HG03460 (cell line): ENCODE data around the gene SIRPG.
"Not testable (repeated sequence)": the region's sequence is repeated elsewhere in the genome, so short reads cannot be mapped to it uniquely, and the experiment has no call there.

ENCODE experiments used
- ATAC-seq: cut with Tn5 transposase; IDR thresholded peaks from one replicate; pipeline ENCODE4 v1.9.1; 2021; ENCODE audit not compliant: unreplicated experiment

The SIRPG gene

DNA sequence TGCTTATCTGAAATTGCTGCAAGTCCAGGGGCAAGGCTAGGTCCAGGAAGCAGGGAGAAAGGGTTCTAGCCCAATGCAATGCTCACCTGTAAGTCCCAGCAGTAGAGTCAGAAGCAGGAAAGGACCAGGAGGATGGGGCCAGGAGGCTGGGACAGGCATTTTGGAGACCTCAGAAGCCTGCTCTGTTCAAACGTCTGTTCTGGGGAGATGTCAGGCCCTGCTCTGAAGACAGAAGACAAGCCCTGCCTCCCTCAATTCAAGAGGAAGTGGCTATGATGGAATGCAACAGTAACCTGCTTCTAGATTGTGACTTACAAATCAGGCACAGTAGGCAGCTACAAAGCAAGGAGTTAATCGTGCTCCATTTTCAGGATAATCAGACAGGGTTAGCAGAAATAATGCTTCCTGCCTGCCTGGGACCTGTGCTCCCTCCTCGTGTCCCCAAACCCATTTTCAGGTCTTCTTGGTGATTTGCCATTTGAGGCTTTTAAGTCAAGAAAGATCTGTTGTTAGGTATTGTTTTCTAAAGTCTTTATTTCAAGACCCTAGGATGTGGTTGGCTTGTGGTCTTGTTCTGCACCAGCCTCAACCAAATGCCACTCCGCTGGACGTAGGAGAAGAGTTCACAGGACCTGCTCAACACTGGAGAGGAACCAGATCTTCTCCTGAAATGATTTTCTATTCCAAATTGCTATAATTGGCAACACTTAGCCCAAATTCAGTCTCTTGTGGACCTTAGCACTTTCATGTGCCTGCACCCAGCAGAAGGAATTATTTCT lies at the start of gene SIRPG:
Gene SIRPG (minus strand): TSS at position 224 of the 779 bp plus-strand sequence. CDS start 65 bp downstream, at position 159.
- ATAC-seq = no peak

DNA sequence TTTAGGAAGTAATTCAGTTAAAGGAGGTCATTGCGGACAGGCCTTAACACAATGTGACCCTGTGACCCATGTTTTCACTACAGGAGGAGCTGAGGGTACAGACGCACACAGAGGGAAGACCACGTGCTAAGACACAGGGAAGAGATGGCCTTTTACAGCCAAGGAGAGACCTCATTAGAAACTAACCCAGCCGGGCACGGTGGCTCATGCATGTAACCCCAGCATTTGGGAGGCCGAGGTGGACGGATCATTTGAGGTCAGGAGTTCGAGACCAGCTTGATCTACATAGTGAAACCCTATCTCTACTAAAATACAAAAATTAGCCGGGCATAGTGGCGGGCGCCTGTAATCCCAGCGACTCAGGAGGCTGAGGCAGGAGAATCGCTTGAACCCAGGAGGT lies 49.3 kb upstream of the SIRPG start:
- ATAC-seq = not testable (repeated sequence)

DNA sequence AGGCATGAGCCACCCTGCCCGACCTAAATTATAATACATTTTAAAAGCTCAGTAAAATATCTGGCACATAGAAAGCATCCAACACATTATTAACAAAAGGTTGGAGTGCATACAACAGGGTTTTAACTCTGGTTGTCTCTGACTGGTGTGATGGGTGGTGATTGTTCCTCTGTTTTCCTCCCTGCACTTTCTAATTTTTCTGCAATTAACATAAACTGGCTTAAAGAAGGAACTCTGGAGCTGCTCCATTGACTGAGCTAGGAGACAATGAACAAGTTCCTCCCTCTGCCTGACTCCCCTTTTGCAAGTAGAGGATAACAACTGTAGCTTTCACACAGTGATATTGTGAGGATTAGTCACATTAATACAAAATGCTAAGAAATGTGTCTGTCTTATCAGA lies 48.5 kb upstream of the SIRPG start:
- ATAC-seq = no peak

DNA sequence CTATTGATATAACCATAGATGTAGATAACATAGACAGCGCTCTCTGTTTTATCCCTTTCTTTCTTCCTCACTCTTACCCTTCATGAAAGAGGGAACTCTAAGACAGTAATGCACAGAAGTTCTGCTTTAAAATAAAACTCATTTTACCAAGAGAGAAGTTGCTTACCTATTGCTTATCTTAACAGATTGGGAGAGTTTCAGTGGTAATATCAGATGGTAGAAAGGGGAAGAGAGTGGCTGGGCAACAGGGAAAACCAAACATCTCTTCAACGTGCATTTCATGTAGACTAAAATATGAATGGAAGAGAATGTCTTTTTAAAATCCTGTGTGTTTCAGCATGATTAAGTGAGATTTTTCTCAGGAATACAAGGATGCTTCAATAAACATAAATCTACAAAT lies 45.3 kb upstream of the SIRPG start:
- no peak for ATAC-seq

DNA sequence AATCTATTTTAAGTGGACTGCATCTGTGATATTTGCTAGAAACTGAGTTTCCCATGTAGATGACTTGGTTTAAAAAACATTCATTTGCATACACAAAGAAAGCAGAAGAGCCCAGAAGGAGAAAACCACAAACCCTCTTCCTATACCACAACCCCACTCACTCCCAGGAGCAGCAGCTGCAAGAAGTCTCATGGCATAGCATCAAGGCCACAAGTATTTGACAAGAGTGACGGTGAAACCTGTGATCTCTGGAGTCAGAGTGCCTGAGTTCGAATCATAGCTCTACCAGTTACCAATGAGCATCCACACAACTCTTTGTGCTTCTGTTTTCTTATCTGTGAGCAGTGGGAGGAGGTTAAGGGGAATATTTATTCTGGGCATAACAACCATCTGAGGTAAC lies 44.7 kb upstream of the SIRPG start:
- no peak for ATAC-seq

DNA sequence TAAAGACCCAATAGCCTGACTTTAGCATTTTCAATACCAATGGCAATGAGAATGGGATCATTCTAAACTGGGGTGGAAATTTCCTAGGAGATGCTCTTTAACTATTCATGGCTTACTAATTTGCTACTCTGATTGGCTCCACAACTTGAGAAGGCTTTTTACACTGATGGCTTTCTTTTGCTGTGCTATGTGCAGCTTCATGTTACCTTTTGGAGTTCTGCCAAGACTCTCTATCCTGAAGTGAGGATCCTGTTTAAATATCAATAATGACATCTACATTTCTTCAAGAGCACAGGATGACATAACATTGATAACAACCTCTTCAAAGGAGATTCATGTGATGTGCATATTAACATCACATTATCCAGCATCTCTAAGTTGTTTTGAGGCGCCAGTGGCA lies 43.4 kb upstream of the SIRPG start:
- ATAC-seq = no peak

DNA sequence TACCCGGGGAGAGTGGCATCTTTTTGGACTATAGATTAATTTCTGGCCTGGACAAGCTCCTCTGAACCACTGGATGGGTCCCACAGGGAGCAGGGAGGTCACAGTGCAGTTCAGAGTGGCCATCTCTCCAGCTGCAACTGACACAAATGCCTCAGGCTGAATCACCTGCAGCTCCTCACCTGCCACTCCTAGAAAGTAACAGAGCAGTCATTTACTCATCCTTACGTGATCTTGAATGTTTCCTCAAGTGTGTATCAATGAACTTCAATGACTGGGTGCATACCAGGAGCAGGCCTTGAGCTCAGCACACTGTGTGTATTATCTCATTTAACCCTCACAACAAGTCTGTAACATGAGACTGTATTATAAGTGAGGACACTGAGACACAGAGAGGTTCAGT lies 40.0 kb upstream of the SIRPG start:
- no peak for ATAC-seq

DNA sequence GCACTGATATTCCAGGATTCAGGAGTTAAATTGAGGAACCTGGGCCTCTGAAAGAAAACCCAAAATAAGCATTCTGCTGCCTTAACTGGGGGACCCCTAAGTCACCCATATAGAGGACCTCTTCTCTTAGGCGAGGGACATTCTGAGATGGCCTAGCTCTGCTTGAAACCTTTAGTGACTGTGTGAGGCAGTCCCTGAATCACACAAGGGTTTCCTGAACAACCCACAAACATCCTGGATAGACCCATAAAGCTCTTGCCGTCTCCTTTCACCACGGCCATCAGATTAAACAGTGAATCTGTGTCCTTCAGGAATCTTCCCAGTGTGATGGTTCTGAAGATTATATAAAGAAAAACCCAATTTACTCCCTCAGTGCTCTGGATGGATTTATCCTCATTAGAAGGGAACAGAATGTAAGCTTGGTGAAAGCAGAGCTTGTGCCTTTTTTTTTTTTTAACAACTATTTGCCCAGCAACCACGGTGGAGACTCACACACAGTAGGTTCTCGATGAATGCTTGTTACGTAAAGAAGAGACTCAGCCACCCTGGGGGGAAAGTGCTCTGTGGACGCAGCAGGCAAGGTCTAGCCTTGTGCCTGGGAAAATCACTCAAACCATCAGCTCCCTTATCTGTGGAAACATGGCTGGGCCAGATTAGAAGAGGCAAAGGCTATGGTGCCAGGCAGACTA lies 39.1 kb upstream of the SIRPG start:
- no peak for ATAC-seq

DNA sequence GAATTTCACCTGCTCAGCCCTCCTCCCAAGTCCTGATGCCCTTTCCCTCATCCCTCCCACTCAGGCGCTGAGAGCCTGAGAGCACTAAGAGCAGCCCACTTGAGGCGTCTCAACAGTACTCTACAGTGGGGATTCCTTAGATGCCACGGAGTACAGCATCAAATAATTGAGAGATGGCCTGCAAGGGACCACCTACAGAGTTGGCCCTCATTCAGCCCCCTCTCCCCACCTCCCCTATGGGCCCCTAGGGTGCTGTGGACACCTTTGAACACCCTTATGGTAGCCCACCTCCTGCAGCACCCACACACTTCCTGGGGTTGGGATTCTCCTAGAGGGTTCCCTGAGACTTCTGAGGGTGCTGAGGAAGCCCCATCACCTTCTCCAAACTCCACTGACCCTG lies 37.1 kb upstream of the SIRPG start:
- ATAC-seq = no peak

DNA sequence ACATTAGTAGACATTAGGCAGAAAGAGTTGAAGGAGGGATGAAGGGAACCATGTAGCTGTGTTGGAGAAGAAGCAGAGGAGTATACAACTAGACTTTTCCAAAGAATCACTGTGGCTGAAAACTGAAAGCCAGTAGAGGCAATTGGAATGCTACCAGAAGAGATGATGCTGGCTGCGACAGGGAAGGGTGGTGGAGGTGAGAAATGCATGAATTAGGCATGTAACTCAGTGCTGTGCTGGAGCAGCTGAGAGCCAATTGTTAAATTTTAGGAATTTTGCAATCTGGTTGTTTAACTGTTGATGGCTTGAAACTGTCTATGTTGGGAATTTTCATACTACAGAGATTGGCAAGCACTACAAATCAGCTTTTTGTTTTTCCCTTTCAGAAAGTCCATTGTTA lies 35.8 kb upstream of the SIRPG start:
- ATAC-seq = no peak

DNA sequence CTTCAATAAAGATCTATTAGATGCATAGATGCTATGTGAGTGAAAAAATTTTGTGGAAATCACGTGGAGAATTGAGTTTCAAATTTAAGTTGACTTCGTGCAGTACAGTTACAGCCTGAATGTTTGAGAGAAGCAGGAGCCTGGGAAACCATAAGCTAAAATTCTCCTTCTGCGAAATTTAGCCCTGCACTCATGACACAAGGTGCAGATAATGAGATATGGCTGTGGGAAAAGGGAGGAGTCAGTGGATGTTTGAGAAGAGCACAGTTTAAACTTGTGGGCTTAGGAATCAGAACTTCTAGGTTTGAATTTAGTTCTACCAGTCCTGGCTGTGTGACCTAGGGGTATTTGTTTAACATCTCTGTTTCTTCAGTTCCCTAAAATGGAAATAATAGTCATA lies 32.1 kb upstream of the SIRPG start:
- ATAC-seq = no peak

DNA sequence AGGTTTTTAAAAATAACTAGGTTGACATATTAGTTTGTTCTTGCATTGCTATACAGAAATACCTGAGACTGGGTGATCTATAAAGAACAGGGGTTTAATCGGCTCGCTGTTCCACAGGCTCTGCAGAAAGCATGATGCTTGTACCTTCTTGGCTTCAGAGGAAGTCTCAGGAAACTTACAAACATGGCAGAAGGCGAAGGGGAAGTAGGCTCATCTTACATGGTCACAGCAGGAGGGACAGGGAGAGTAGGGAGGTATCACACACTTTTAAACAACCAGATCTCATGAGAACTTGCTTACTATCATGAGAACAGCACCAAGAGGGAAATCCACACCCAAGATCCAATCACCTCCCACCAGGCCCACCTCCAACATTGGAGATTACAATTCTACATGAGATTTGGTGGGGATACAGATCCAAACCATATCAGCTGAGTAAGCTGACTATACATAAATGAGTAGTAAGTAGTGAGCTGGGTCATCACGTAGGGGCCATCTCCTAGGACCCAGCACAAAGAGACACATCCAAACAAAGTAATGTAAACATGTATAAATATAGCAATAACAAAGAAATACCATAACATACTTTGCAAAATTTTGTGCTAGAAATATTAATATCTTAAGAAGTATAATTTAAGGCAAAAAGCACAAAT lies 31.4 kb upstream of the SIRPG start:
- ATAC-seq = no peak

DNA sequence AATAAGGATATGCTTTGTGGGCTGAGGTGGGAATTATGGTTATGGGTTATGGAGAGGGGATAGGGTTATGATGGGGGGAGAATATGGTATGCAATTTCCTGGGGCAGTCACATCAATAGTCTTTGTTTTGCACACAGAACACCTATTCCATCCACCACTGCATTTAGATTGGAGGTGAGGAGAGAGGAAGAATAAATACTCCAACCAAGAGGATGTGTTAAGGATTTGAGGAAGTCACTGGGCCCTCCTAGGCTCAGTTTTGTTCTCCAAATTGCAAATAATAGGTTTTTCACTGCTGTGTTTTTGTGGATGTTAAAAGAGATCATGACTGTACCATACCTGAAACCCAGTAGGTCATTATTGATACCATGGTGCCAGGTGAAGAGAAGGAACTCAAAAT lies 29.5 kb upstream of the SIRPG start:
- no peak for ATAC-seq

DNA sequence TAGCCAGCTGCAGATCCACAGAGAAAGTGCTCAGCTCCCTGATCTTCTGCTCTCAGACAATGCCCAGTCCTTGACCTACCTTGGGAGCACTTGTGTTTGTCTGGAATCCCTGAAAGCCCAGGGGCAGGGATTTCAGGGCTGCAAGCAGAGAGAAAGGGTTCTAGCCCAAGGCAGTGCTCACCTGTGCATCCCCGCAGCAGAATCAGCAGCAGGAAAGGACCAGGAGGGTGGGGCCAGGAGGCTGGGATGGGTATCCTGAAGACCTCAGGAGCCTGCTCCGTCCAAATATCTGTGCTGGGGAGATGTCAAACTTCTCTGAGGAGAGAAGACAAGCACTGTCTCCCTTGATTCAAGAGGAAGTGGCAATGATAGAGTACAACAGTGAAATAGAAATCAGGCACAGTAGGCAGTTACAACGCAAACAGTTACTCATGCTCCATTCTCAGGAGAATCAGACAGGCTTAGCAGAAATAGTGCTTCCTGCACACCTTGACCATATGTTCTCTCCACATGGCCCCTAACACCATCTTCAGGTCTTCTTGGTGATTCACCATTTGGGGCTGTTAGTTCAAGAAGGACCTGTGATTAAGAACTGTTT lies 28.7 kb upstream of the SIRPG start:
- ATAC-seq = no peak

DNA sequence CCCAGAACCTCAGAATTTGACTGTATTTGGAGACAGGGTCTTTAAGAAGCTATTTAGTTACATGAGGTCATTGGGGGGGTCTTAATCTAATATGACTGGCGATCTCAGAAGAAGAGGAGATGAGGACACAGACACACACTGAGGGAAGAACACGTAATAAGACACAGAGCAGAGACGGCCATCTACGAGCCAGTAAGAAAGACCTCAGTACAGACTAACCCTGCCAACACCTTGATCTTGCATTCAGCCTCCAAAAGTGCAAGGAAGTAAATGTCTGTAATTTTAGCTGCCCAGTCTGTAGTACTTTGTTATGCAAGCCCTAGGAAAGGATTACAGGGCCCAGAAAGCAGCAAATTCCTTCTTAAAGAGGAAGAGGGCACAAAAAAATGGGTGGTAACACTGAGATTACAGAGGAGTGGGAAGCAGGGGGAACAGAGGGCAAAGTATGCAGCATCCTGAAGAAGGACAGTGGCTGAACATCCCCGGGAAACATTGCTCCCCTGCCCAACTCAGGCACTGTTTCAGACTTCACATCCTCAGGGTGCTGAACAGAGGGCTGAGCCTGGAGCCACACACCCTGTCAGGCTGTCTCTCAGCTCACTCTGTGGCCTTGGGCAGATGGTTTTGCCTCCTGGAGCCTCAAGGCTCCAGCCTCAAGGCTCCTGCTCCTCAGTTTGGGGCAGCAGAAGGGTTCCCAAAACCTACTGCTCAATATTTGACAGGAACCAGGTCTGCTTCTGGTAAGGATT lies 27.9 kb upstream of the SIRPG start:
- no peak for ATAC-seq

DNA sequence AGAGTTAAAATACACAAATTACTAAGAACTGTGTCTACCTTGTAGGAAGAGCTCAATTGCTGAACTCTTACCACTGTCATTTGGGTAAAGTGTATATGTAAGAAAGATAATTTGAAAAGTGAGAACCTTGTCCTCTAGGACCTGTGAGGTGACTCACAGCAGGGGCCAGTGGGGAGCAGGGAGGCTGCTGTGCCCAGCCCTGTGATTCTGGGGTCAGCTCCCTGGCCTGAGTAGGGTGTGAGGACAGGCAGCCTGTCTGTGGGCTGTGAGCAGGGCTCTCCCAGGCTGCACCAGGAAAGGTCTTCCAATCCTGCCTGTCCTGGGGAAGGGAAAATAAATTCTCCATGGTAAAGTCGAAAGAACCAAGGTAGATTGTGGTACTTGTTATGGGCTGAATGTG lies 27.3 kb upstream of the SIRPG start:
- ATAC-seq = no peak

DNA sequence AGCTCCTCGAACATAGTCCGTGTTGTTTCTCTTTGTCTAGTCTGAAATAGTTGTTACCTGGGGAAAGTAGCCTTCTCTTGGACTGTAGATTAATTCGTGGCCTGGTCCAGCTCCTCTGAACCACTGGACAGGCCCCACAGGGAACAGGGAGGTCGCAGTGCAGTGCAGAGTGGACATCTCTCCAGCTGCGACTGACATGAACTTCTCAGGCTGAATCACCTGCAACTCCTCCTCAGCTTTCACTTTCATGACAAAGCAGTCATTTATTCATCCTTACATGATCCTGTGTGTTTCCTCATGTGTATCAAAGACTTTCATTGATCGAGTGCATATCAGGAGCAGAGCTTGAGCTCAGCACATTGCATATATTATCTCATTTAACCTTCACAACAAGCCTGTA lies 19.1 kb upstream of the SIRPG start:
- no peak for ATAC-seq

DNA sequence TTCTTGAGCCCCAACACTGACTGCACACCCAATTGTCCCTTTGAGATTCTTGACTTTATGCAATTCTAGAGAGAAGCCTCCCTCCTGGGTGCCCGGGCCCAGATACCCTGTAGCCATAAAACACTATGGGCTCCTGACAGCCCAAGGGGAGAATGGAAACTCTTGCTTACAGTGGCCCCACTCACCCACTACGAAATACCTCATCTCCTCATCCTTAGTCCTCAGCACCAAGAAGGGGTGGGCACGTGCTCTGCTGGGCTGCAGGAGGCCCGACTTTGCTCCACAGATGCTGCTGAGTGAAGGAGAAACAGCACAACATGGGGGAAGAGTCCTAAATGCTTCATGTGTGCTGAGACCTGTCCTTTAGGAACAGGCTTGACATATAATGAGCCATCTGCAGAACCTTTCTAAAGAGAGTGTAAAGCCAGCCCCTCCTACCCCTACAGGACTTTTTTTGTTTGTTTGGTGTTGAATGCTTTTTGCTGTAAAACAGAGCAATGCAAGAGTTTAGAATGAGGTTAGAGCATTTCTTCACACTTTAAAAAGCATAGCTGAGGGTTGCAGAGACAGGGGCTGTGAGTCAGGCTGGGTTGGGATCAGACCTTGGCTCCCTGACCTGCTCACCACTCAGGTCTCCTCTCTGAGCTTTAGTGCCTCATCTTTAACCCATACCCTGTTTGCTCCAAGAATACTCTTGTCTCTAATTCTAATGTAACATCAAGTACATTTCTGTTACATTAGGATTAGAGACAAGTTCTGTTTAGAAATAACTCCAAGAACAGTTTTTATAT lies 17.6 kb upstream of the SIRPG start:
- no peak for ATAC-seq

DNA sequence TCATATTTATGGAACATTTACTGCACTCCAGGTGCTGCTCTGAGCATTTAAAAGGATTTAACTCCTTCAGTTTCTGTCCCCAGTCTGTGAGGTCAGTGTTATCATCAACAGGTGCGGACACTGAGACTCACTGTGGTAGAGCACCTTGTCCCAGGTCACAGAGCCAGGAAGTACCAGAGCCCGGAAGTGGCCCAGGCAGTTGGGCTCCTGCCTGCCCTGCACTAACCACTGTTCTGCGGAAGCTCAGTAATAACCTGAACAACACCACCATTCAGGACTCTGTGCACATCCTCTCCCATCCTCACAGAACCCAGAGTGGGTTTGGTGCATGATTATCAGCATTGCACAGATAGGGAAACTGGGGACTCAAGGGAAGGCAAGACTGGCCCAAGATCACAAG lies 16.8 kb upstream of the SIRPG start:
- no peak for ATAC-seq

DNA sequence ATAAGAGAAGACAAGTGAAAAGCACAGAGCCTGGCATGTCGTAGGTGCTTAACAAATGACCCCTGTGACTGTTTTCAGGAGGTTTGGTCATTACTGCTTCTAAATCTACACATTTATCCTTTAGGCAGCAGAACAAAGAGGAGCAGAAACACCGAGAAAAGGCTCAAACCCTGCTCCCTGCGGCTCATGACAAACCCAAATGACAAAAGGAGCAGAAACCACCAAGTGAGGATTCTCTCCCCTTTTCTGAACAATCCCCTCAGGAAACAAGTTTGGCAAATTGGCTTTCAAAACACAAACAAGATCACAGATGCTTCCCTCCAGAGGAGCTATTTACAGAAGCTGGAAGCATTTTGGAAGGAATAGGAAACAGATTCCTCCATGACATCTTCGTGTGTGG lies 15.8 kb upstream of the SIRPG start:
- no peak for ATAC-seq
